HFFc6 (cell line): Measurements from ENCODE around the gene SIGLEC15. TPM values are rescaled to one million over a fixed set of nuclear protein-coding genes. Genes with fewer than 3 reads are reported as not detected.

Experiments used
- DNase-seq: peaks from one replicate; pipeline ENCODE4 v3.0.0-alpha.2; 2018
- H3K27ac Mint-ChIP-seq: 2 replicates; pipeline ENCODE4 v1.8.0; 2020; ENCODE audit warnings: mild to moderate bottlenecking, mixed read lengths
- H3K27me3 Mint-ChIP-seq: 2 replicates; pipeline ENCODE4 v1.8.0; 2021; ENCODE audit warnings: mild to moderate bottlenecking, moderate library complexity, mixed read lengths; ENCODE audit not compliant: insufficient read depth
- H3K36me3 Mint-ChIP-seq: 2 replicates; pipeline ENCODE4 v1.8.0; 2021; ENCODE audit warnings: low read depth, mixed read lengths
- H3K4me1 Mint-ChIP-seq: 2 replicates; pipeline ENCODE4 v1.8.0; 2020; ENCODE audit warnings: low read depth, mixed read lengths
- H3K4me3 Mint-ChIP-seq: 2 replicates; pipeline ENCODE4 v1.8.0; 2020; ENCODE audit warnings: mild to moderate bottlenecking, moderate library complexity, mixed read lengths
- H3K9me3 Mint-ChIP-seq: 2 replicates; pipeline ENCODE4 v1.8.0; 2020; ENCODE audit warnings: mild to moderate bottlenecking, mixed read lengths
- total RNA-seq, 6 experiments: library from RNA; stranded (reverse); fragmentation: NEBNext Ultra II Directional; extraction: Animal tissue kit (Norgen Biotek cat#: 25700); gene quantifications; 2 replicates in 1 of 6; 3 replicates in 5 of 6; pipeline ENCODE4 v1.2.3, GENCODE V29; 2021
- TF ChIP-seq, protein P1 (sequence below): fragments of 200-600 bp; sonication (generic); IDR thresholded peaks from 2 replicates; pipeline ENCODE4 v1.5.0; 2021; ENCODE audit warnings: antibody characterized with exemption, mild to moderate bottlenecking

Gene SIGLEC15
- total RNA-seq, 6 experiments from 2014 or later: 0.40 to 0.91 (median 0.61) TPM

DNA sequence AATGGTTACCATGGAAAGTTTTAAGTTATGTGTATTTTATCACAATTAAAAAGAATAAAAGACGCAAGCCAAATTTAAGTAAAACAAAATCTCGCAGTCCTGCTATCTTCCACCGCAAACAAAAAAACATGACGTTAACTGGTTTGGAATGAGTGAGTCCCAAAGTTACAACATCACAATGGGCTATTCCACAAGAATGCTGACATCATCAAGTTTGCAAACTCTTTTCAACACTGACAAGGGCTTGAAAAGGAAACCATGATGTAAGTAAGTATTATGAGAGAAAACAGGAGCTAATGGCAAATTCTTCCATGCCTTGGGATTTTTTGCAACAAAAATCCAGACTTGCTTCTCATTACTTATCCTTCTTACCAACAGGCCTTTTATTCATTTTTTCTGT, 31.1 kb downstream of the SIGLEC15 start:
- H3K4me1 Mint-ChIP-seq: peaks cover 8% of the 10 kb centered on the region
- peaks cover 66% of the 10 kb centered on the region for H3K36me3 Mint-ChIP-seq
- H3K9me3 Mint-ChIP-seq: no peaks in the 10 kb centered on the region
- TF ChIP-seq, protein P1, sequence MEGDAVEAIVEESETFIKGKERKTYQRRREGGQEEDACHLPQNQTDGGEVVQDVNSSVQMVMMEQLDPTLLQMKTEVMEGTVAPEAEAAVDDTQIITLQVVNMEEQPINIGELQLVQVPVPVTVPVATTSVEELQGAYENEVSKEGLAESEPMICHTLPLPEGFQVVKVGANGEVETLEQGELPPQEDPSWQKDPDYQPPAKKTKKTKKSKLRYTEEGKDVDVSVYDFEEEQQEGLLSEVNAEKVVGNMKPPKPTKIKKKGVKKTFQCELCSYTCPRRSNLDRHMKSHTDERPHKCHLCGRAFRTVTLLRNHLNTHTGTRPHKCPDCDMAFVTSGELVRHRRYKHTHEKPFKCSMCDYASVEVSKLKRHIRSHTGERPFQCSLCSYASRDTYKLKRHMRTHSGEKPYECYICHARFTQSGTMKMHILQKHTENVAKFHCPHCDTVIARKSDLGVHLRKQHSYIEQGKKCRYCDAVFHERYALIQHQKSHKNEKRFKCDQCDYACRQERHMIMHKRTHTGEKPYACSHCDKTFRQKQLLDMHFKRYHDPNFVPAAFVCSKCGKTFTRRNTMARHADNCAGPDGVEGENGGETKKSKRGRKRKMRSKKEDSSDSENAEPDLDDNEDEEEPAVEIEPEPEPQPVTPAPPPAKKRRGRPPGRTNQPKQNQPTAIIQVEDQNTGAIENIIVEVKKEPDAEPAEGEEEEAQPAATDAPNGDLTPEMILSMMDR: no peak
- H3K27ac Mint-ChIP-seq: no peak overlapping the region
- no peak for DNase-seq
- H3K4me3 Mint-ChIP-seq: no peak overlapping the region
- H3K27me3 Mint-ChIP-seq: no peaks in the 10 kb centered on the region; the same call in 1 of the 2 replicates

DNA sequence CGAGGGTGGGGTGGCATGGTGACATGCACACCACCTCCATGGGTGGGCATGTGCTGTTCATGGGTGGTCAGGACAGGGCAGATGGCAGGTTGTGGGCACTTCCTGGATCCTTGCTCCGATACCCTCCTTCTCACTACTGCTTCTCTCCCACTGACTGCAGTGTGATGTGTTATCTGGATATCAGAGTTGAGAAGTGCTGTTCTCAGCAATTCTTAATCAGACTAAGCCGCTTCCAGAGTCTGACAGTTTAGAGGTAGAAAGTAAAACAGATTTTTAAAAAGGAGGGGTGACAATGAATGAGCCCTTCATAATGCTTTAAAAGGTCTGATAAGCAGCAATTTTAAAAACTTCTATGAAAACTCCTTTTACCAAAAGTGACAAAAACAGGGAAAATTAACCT, 33.9 kb downstream of the SIGLEC15 start:
- Mint-ChIP-seq H3K27me3 (no peaks in the 10 kb centered on the region), H3K36me3 (peaks cover 79% of the 10 kb centered on the region), H3K4me1 (peaks cover 32% of the 10 kb centered on the region), H3K4me3 (no peak overlapping the region), H3K9me3 (no peaks in the 10 kb centered on the region; the same call in 1 of the 2 replicates), H3K27ac (no peak overlapping the region)
- TF ChIP-seq, protein P1: no peak
- no peak for DNase-seq

DNA sequence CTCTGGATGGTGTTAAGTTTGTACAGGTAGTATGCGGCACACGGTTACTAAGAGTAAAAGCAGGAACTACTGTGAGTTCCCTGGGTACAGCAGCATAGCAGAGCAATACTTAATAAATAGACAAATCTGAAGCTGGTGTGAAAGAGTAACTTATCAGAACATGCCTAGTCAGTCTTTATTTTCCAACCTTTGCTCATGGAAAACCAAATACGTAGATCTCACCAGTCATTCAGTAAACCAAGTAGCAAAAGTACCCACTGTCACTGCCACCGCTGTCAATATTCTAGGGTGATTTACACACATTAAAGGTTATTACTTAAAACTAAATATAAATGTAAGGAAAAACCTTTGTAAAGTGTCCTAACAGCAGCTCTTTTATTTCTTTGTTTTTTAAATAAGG, 35.0 kb downstream of the SIGLEC15 start:
- Mint-ChIP-seq H3K9me3 (no peaks in the 10 kb centered on the region; the same call in 1 of the 2 replicates), H3K36me3 (peaks cover 84% of the 10 kb centered on the region), H3K4me3 (no peak overlapping the region), H3K27ac (no peak overlapping the region), H3K27me3 (no peaks in the 10 kb centered on the region), H3K4me1 (peaks cover 40% of the 10 kb centered on the region)
- TF ChIP-seq, protein P1: no peak
- no peak for DNase-seq

DNA sequence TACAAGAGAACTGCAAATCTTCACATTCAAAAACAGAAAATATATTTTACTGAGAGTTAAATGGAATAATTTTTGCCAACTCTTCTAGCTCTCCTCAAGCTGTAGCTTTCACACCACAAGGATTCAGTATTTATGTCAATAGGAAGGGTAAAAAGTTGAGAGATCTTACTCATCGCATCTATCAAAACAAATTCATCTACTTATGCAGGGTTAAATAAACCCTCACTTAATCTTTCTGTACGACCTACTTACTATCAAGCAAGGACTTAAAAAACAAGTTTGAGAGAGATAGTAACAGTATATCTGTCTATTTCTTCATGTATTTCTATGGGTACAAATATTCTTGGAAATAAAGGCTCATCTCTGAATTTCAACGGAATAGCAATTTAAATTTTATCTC, 35.5 kb downstream of the SIGLEC15 start:
- H3K4me3 Mint-ChIP-seq: no peak overlapping the region
- no peak for DNase-seq
- peaks cover 85% of the 10 kb centered on the region for H3K36me3 Mint-ChIP-seq
- H3K9me3 Mint-ChIP-seq: no peaks in the 10 kb centered on the region; the same call in 1 of the 2 replicates
- TF ChIP-seq, protein P1: no peak
- no peaks in the 10 kb centered on the region for H3K27me3 Mint-ChIP-seq
- peaks cover 44% of the 10 kb centered on the region for H3K4me1 Mint-ChIP-seq
- no peak overlapping the region for H3K27ac Mint-ChIP-seq

DNA sequence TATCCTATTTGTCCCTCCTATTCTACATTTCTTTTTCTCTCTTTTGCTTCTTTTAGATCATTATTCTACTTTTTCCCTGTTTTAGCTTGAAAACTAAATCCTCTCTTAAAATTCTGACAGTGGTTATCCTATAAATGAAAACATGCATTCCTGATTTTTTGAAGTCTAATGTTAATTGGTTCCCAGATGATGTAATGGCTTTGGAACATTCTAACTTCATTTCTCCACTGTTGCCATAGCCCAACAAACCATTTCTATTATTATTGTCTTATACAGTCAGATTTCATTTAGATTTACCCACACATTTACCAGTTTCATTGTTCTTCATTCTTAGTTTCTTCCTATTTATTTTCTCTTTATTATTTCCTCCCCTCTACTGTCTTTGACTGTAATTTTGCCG, 36.5 kb downstream of the SIGLEC15 start:
- TF ChIP-seq, protein P1: no peak
- no peaks in the 10 kb centered on the region; the same call in 1 of the 2 replicates for H3K9me3 Mint-ChIP-seq
- H3K27ac Mint-ChIP-seq: peak overlapping the region; percentile 68
- DNase-seq: no peak
- H3K4me3 Mint-ChIP-seq: no peak overlapping the region
- H3K4me1 Mint-ChIP-seq: peaks cover 50% of the 10 kb centered on the region
- peaks cover 86% of the 10 kb centered on the region for H3K36me3 Mint-ChIP-seq
- H3K27me3 Mint-ChIP-seq: no peaks in the 10 kb centered on the region

DNA sequence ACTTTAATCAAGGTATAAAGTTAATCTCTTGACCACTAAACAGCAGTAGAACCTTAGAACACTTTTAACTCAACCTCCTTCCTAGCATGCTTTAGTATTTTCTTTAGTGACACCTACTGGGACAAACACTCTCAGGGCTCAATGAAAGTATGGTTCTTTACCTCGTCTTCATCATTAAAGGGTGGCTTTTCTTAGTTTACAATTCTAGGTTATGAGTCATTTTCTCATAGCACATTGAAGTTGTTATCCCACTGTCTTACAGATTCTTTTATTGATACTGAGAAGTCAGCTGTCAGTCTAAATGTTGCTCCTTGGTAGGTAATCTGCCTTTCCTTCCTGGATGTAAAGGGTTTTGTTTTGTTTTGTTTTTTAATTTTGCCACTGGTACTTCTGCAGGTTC, 38.0 kb downstream of the SIGLEC15 start:
- Mint-ChIP-seq H3K27ac (peak overlapping the region; percentile 11), H3K4me3 (no peak overlapping the region), H3K27me3 (no peaks in the 10 kb centered on the region), H3K4me1 (peaks cover 50% of the 10 kb centered on the region), H3K36me3 (peaks cover 83% of the 10 kb centered on the region), H3K9me3 (no peaks in the 10 kb centered on the region; the same call in 1 of the 2 replicates)
- TF ChIP-seq, protein P1: no peak; the same call in 1 of the 2 replicates
- DNase-seq: no peak
